NCI-H2081 (cell line): ENCODE data around the gene WASHC2A.
"Not testable (repeated sequence)": the region's sequence is repeated elsewhere in the genome, so short reads cannot be mapped to it uniquely, and the experiment has no call there.

Experiments
- DNase-seq, 2 experiments: peaks; one replicate each; lab custom pipeline; 2025; lab: John Stamatoyannopoulos, UW

WASHC2A gene

DNA sequence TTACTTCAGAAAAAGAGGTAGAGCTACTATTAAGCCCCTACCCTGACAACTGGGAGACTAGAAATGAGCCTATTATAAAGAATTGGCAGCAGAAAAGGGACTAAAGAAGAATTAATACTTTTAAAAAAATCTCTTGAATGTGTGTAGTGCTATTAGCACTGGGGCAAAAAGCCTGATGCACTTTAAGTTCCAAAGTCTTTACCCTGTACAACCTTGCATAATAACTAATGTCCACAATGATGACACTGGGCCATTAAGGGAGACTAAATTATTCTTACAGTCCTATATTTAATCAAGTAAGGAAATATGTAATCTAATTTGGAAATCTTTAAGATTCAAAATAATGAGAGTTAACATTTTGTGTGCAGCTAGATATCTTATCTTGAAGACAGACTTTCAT is 90.1 kb downstream of the WASHC2A start:
- not testable (repeated sequence) for DNase-seq

DNA sequence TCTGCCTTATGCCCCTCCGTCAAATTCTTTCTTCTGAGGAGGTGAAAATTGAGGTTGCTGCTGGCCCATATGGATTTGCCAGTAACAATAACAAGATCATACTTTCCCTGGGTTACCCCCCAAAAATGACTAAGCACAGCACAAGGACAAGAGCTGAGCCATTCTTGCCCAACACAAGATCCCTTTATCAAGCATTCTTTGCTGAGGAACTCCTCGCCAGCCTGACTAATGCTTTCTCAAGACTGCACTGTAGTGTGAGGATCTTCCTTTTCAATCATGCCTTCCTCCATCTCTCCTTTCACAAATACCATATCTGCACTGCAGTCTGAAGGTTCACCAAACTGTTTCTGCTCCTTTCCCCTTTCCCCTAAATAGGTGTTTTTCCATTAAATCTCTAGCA is 92.1 kb downstream of the WASHC2A start:
- DNase-seq, result not testable (repeated sequence)

DNA sequence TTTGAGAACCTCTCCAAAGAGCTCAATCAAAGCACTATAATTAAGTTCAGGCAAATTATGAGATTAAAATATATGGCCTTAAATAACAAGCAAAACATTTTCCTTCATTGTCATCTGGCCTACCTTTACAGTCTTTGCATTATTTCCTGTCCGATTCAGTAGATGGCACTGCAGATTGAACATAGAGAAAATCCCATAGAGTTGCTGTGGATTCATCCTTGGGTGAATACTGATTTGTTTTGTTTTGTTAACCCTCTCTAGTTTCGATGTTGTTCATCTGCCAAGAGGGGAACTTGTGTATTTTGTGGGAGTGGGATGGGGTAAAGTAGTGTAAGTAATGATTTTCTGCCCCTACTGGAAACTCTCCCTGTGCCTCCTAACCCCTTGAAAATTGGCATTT is 97.3 kb downstream of the WASHC2A start:
- DNase-seq, result not testable (repeated sequence)

DNA sequence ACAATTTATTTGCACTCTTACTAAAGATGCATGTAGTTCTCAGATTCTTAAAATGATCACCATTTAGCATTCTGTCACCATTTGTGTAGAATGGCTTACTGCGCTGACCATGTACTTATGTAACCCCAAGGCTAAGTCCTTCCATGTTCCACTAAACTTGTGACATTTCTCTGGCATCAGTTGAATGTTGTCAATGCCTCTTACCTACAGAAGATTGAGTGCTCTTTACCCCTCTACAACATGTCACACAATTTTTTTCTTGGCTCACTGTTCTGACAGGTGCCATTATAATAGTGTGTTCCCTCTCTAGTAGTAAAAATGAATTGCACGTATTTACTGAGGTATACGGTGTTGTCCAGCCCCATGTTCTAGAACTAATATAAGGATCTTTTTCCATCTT is 100.1 kb downstream of the WASHC2A start:
- DNase-seq, result not testable (repeated sequence)

DNA sequence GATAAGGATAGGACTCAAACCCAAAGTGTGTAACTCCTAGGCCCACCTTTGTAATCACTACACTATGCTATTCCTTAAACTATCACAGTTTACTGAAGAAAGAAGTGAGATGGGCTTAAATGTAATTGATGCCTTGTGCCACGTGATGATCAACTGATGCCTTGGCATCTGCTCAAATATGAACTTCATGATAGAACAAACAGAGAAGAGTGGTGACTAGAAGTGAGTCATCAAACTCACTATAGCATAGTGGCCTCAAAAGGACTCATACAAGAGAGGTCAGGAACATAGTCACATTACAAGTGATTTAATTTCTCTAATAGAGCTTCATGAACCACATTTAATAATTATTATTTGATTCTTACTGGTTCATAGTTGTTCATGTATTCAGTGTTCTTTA is 101.8 kb downstream of the WASHC2A start:
- DNase-seq, result not testable (repeated sequence)

DNA sequence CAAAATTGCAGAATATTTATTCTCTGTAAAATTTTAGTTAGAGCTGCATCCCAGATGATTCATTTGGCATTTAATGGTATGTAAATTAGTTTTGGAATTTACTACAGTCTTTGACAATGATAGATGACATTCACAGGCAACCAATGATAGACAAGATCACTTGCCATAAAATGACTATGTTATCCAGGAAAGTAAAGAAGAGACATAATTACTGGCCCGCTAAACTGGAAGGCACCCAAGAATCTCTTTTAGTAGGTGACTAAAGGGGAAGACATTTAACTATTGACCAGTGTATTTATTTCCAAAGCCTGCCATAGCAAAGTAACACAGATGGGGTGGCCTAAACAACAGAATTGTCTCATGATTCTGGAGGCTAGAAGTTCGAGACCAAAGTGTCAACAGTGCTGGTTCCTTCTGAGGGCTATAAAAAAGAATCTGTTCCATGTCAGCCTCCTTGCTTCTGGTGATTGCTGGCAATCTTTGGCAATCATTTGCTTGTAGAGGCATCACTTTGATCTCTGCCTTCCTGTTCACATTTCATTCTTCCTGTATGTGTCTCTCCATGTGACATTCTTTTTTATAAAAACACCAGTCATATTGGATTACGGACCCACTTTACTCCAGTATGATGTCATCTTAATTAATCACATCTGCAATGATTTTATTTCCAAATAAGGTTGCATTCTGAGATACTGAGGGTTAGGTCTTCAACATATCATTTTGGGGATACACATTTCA is 107.2 kb downstream of the WASHC2A start:
- DNase-seq, result not testable (repeated sequence)
